GM23248 (cell line): ENCODE results near the gene TKT. TPM values are rescaled to one million over a fixed set of nuclear protein-coding genes. Genes with fewer than 3 reads are reported as not detected.
A peak's percentile ranks its signal among the peaks of the same experiment; 100 is the strongest.

Source experiments
- DNase-seq: peaks from one replicate; pipeline ENCODE4 v3.0.0-alpha.2; 2015
- H2AFZ ChIP-seq: fragments of 200-600 bp; sonication (generic); 2 replicates; pipeline ENCODE4 v1.6.1; 2016; ENCODE audit warnings: antibody characterized with exemption
- H3F3A ChIP-seq: fragments of 200-600 bp; sonication (generic); 2 replicates; pipeline ENCODE4 v1.6.1; 2016; ENCODE audit warnings: mild to moderate bottlenecking, antibody characterized with exemption, mixed run types; ENCODE audit not compliant: insufficient read depth
- H3K27ac ChIP-seq: fragments of 200-600 bp; sonication (generic); 2 replicates; pipeline ENCODE4 v1.5.1; 2016; ENCODE audit warnings: mild to moderate bottlenecking
- H3K27me3 ChIP-seq: fragments of 200-600 bp; sonication (generic); replicated peaks from 2 replicates; pipeline ENCODE4 v1.6.1; 2016; ENCODE audit warnings: mild to moderate bottlenecking; ENCODE audit not compliant: insufficient read depth
- H3K36me3 ChIP-seq: fragments of 200-600 bp; sonication (generic); 2 replicates; pipeline ENCODE4 v1.6.1; 2016; ENCODE audit warnings: low read depth, mild to moderate bottlenecking
- H3K4me1 ChIP-seq: fragments of 200-600 bp; sonication (generic); 2 replicates; pipeline ENCODE4 v1.6.1; 2016; ENCODE audit warnings: mild to moderate bottlenecking; ENCODE audit not compliant: insufficient read depth
- H3K4me2 ChIP-seq: fragments of 200-600 bp; sonication (generic); one replicate; pipeline ENCODE4 v1.6.1; 2016; ENCODE audit warnings: mild to moderate bottlenecking; ENCODE audit not compliant: unreplicated experiment
- H3K4me3 ChIP-seq: fragments of 200-600 bp; sonication (generic); 2 replicates; pipeline ENCODE4 v1.5.1; 2016; ENCODE audit warnings: mild to moderate bottlenecking
- H3K79me2 ChIP-seq: fragments of 200-600 bp; sonication (generic); 2 replicates; pipeline ENCODE4 v1.6.1; 2016; ENCODE audit warnings: mild to moderate bottlenecking; ENCODE audit not compliant: insufficient read depth
- H3K9ac ChIP-seq: fragments of 200-600 bp; sonication (generic); 2 replicates; pipeline ENCODE4 v1.6.1; 2016; ENCODE audit warnings: mild to moderate bottlenecking
- H3K9me2 ChIP-seq: fragments of 200-600 bp; sonication (generic); 2 replicates; pipeline ENCODE4 v1.6.1; 2016; ENCODE audit warnings: mixed run types, mild to moderate bottlenecking, moderate library complexity; ENCODE audit not compliant: insufficient read depth
- H3K9me3 ChIP-seq: fragments of 200-600 bp; sonication (generic); one replicate; pipeline ENCODE4 v1.6.1; 2017; ENCODE audit warnings: low read depth
- H4K20me1 ChIP-seq: fragments of 200-600 bp; sonication (generic); 2 replicates; pipeline ENCODE4 v1.6.0; 2016; ENCODE audit not compliant: insufficient read depth
- EZH2 ChIP-seq: fragments of 200-600 bp; sonication (generic); IDR thresholded peaks from 2 replicates; pipeline ENCODE4 v1.6.1; 2018; ENCODE audit warnings: antibody characterized with exemption, mild to moderate bottlenecking; ENCODE audit not compliant: insufficient read depth, poor library complexity, severe bottlenecking
- EZH2phosphoT487 ChIP-seq: fragments of 200-600 bp; sonication (generic); IDR thresholded peaks from 2 replicates; pipeline ENCODE4 v1.6.1; 2018; ENCODE audit warnings: antibody characterized with exemption, moderate library complexity, mild to moderate bottlenecking, low read depth; ENCODE audit not compliant: insufficient read depth
- WGBS, 2 experiments: methylation state at CpG; one replicate each; pipeline ENCODE4 v1.1.6; 2015 to 2017; ENCODE audit warnings: low lambda C conversion rate in 2 of 2, low coverage in 1 of 2; ENCODE audit errors: missing lambda C conversion rate in 2 of 2; 5-methylcytosine and 5-hydroxymethylcytosine counted together
- in situ Hi-C: fragments of 300-500 bp; cut with MboI; formaldehyde crosslinking; loops from 2 replicates; pipeline ENCODE4 v1.15.0; 2020
- polyA plus RNA-seq: library from polyadenylated mRNA; unstranded; fragments of >200 nt; fragmentation: Nextera tagmentation; extraction: Ambion mirVana; gene quantifications from 2 replicates; pipeline ENCODE4 v1.2.1, GENCODE V29; 2016
- total RNA-seq: library from RNA; depleted of rRNA; stranded (reverse); fragments of >200 nt; shearing (Covaris generic); gene quantifications from 2 replicates; pipeline ENCODE4 v1.2.3, GENCODE V29; 2014

The TKT gene
- total and polyA plus RNA-seq, 2 experiments from 2014 or later = 129 to 256 TPM

- in situ Hi-C loops = no loop called here
These were observed 43.8 kb downstream of the TKT start for GRCh38 chr3:53211706-53212702.

GRCh38 chr3:53202331-53203015 lies 53.3 kb downstream of the TKT start:
- Histone ChIP-seq H3F3A (no peaks in the 10 kb centered on the region), H3K9ac (no peak overlapping the region), H3K4me1 (peaks cover 6% of the 10 kb centered on the region; the same call in 1 of the 2 replicates), H3K4me3 (no peak overlapping the region), H3K9me2 (no peaks in the 10 kb centered on the region), H4K20me1 (no peaks in the 10 kb centered on the region), H3K36me3 (no peaks in the 10 kb centered on the region), H3K4me2 (no peak overlapping the region), H3K27ac (no peak overlapping the region), H3K79me2 (no peaks in the 10 kb centered on the region), H2AFZ (no peak overlapping the region), H3K9me3 (no peaks in the 10 kb centered on the region), H3K27me3 (no peaks in the 10 kb centered on the region)
- WGBS, 2 experiments = 77 to 81% methylated on average over 14 of the region's 14 CpGs
- in situ Hi-C loops = no loop called here
- DNase-seq = no peak
- TF ChIP-seq EZH2phosphoT487 = no peak

More at GRCh38 chr3:53211706-53212702, 43.8 kb downstream of the TKT start:
- 84% methylated on average over 9 of the region's 9 CpGs for WGBS, 2 experiments
- Histone ChIP-seq H3K4me2 (no peak overlapping the region), H3K27ac (no peak overlapping the region), H3K9me3 (no peaks in the 10 kb centered on the region), H4K20me1 (no peaks in the 10 kb centered on the region), H3K4me3 (no peak overlapping the region), H2AFZ (no peak overlapping the region), H3F3A (no peaks in the 10 kb centered on the region), H3K36me3 (no peaks in the 10 kb centered on the region), H3K9ac (no peak overlapping the region), H3K9me2 (no peaks in the 10 kb centered on the region), H3K27me3 (no peaks in the 10 kb centered on the region), H3K4me1 (no peaks in the 10 kb centered on the region), H3K79me2 (no peaks in the 10 kb centered on the region)
- TF ChIP-seq EZH2 = no peak
- DNase-seq = no peak

- TF ChIP-seq EZH2 (no peak), EZH2phosphoT487 (no peak)
These were observed 55.0 kb downstream of the TKT start for GRCh38 chr3:53200501-53201498.

GRCh38 chr3:53199834-53200233 lies 56.0 kb downstream of the TKT start:
- in situ Hi-C loops = loop anchor here (10.0 kb wide), 1 partner anchor 85 kb away; no protein-coding TSS in a partner anchor
- peaks cover 5% of the 10 kb centered on the region; the same call in 1 of the 2 replicates for H3K4me1 ChIP-seq

More at GRCh38 chr3:53200501-53201498, 55.0 kb downstream of the TKT start:
- Histone ChIP-seq H3K36me3 (no peaks in the 10 kb centered on the region), H3K79me2 (no peaks in the 10 kb centered on the region), H3K4me3 (no peak overlapping the region), H3K4me2 (no peak overlapping the region), H3K9me3 (no peaks in the 10 kb centered on the region), H3K27ac (no peak overlapping the region), H3K4me1 (peaks cover 6% of the 10 kb centered on the region; the same call in 1 of the 2 replicates), H3F3A (no peaks in the 10 kb centered on the region), H3K9ac (no peak overlapping the region), H2AFZ (no peak overlapping the region), H3K27me3 (no peaks in the 10 kb centered on the region), H3K9me2 (no peaks in the 10 kb centered on the region), H4K20me1 (no peaks in the 10 kb centered on the region)
- in situ Hi-C loops = no loop called here
- no peak for DNase-seq
- 60 to 61% methylated on average over 19 of the region's 19 CpGs for WGBS, 2 experiments

More at GRCh38 chr3:53199834-53200233, 56.0 kb downstream of the TKT start:
- no peaks in the 10 kb centered on the region for H3K9me2 ChIP-seq
- no peak overlapping the region for H3K4me2 ChIP-seq
- no peak for TF ChIP-seq EZH2
- no peak for TF ChIP-seq EZH2phosphoT487
- WGBS, 2 experiments = 54 to 57% methylated on average over 3 of the region's 3 CpGs
- no peaks in the 10 kb centered on the region for H3K27me3 ChIP-seq
- H3K9me3 ChIP-seq = no peaks in the 10 kb centered on the region
- DNase-seq = peak; percentile 12
- H3K9ac ChIP-seq = no peak overlapping the region
- H4K20me1 ChIP-seq = no peaks in the 10 kb centered on the region
- no peaks in the 10 kb centered on the region for H3F3A ChIP-seq
- H3K4me3 ChIP-seq = no peak overlapping the region
- H2AFZ ChIP-seq = no peak overlapping the region
- no peaks in the 10 kb centered on the region for H3K36me3 ChIP-seq
- H3K27ac ChIP-seq = no peak overlapping the region
- no peaks in the 10 kb centered on the region for H3K79me2 ChIP-seq
